ENCODE measurements around the gene MYO7B.
A peak's percentile ranks its signal among the peaks of the same experiment; 100 is the strongest.

The MYO7B gene

GRCh38 chr2:127631541-127631996, 96.1 kb downstream of the MYO7B start:
- CTCF ChIA-PET: interaction anchor here (2.3 kb wide), 1 partner anchor 19 kb away, joined by 11 read pairs; no protein-coding TSS in a partner anchor
- POLR2A ChIA-PET: no interaction called here
- DNase-seq (ENCODE audit: extremely low spot score): no peak
- TF ChIP-seq, protein P1, sequence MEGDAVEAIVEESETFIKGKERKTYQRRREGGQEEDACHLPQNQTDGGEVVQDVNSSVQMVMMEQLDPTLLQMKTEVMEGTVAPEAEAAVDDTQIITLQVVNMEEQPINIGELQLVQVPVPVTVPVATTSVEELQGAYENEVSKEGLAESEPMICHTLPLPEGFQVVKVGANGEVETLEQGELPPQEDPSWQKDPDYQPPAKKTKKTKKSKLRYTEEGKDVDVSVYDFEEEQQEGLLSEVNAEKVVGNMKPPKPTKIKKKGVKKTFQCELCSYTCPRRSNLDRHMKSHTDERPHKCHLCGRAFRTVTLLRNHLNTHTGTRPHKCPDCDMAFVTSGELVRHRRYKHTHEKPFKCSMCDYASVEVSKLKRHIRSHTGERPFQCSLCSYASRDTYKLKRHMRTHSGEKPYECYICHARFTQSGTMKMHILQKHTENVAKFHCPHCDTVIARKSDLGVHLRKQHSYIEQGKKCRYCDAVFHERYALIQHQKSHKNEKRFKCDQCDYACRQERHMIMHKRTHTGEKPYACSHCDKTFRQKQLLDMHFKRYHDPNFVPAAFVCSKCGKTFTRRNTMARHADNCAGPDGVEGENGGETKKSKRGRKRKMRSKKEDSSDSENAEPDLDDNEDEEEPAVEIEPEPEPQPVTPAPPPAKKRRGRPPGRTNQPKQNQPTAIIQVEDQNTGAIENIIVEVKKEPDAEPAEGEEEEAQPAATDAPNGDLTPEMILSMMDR (IDR thresholded peaks at IDR 0.05; ENCODE audit: control extremely low read depth, extremely low read depth, low read depth, missing control alignments): no peak

DNA sequence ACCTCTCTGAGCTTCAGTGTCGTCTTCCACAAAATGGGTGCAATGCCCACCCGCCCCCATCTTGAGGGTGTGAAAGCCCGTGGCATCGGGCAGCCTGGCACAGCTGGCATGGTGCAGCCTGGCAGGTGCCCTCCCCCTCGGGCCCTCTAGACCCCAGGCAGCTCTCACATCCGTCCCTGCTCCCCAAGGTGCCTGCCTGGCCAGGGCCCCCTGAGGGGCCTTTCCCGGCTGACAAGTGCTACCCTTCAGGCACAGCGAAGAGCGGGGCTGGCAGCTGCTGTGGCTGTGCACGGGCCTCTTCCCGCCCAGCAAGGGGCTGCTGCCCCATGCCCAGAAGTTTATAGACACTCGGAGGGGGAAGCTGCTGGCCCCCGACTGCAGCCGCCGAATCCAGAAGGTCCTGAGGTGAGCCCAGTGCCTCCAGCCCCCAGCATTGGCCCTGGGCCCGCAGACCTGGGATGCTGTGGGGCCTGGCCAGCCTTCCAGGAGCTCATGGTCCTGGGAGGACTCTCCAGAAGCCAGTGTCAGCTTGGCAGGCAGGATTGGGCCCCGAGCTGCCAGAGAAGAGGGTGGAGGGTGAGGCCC, 96.6 kb downstream of the MYO7B start:
- POLR2A ChIA-PET: no interaction called here
- CTCF ChIA-PET: interaction anchor here (2.3 kb wide), 1 partner anchor 18 kb away, joined by 11 read pairs; no protein-coding TSS in a partner anchor
- DNase-seq (ENCODE audit: extremely low spot score): no peak
- TF ChIP-seq, protein P1 (IDR thresholded peaks at IDR 0.05; ENCODE audit: control extremely low read depth, extremely low read depth, low read depth, missing control alignments): no peak

- TF ChIP-seq, protein P1 (IDR thresholded peaks at IDR 0.05; ENCODE audit: control extremely low read depth, extremely low read depth, low read depth, missing control alignments): no peak
- ChIA-PET POLR2A (no interaction called here), CTCF (interaction anchor here (2.3 kb wide), 1 partner anchor 17 kb away, joined by 11 read pairs; no protein-coding TSS in a partner anchor)
- DNase-seq (ENCODE audit: extremely low spot score): peak; percentile 75
These were observed 97.4 kb downstream of the MYO7B start for GRCh38 chr2:127632592-127633489.

DNA sequence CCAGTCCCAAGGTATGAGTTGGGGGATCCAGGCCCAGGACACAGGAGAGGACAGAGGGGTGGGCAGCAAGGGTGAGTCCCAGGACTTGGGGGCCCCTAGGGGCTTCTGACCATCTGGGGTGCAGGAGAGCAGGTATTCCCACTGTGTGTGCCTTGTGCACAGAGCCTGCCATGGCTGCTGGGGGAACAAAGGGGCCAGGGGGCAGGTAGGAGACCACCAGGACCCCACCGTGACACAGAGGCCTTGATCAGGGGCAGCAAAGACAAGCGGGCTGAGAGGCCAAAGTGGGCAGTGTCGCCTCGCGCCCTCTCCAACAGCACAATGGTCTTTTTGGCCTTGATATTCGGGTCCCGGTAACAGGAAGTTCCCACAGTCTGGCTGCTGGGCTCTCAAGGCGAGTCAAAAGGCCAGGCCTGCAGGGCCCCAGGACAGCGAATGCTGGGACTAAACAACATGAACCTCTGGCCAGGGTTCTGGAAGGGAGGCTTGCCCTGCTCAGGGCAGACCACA, 98.1 kb downstream of the MYO7B start:
- TF ChIP-seq, protein P1 (IDR thresholded peaks at IDR 0.05; ENCODE audit: control extremely low read depth, extremely low read depth, low read depth, missing control alignments): no peak
- POLR2A ChIA-PET: interaction anchor here (0.6 kb wide), 1 partner anchor 243 kb away, joined by 5 read pairs; no protein-coding TSS in a partner anchor
- CTCF ChIA-PET: no interaction called here
- DNase-seq (ENCODE audit: extremely low spot score): no peak

GRCh38 chr2:127634066-127634617, 98.7 kb downstream of the MYO7B start:
- TF ChIP-seq, protein P1 (IDR thresholded peaks at IDR 0.05; ENCODE audit: control extremely low read depth, extremely low read depth, low read depth, missing control alignments): no peak
- POLR2A ChIA-PET: interaction anchor here (0.6 kb wide), 1 partner anchor 242 kb away, joined by 5 read pairs; no protein-coding TSS in a partner anchor
- DNase-seq (ENCODE audit: extremely low spot score): no peak
- CTCF ChIA-PET: interaction anchor here (0.6 kb wide), 1 partner anchor 43 kb away, joined by 3 read pairs; no protein-coding TSS in a partner anchor

All from GM10248 (cell line).